ENCODE measurements around the gene PTX3. TPM values are rescaled to one million over a fixed set of nuclear protein-coding genes. Genes with fewer than 3 reads are reported as not detected.

Gene PTX3
- total RNA-seq, 1 donor from 2014 or later, result 3.2 TPM

- intact Hi-C loops (cut with DNase I), result no loop called here
- ATAC-seq, result no peak
- no peaks in the 10 kb centered on the region for H3K36me3 ChIP-seq
Observed at GRCh38 chr3:157471064-157471463, 34.4 kb downstream of the PTX3 start.

GRCh38 chr3:157472648-157473047, 36.0 kb downstream of the PTX3 start:
- intact Hi-C loops (cut with DNase I), result no loop called here
- ATAC-seq, result no peak
- Histone ChIP-seq H3K4me1 (no peaks in the 10 kb centered on the region), H3K4me3 (no peak overlapping the region), H3K36me3 (no peaks in the 10 kb centered on the region), H3K27ac (no peak overlapping the region), H3K9me3 (no peaks in the 10 kb centered on the region), H3K27me3 (ENCODE audit: low read depth) (no peaks in the 10 kb centered on the region)
- no peak for TF ChIP-seq CTCF (IDR thresholded peaks at IDR 0.05)
- no peak for DNase-seq

More at GRCh38 chr3:157471064-157471463, 34.4 kb downstream of the PTX3 start:
- Histone ChIP-seq H3K4me1 (no peaks in the 10 kb centered on the region), H3K27me3 (ENCODE audit: low read depth) (no peaks in the 10 kb centered on the region), H3K9me3 (no peaks in the 10 kb centered on the region), H3K27ac (no peak overlapping the region), H3K4me3 (no peak overlapping the region)
- no peak for TF ChIP-seq CTCF (IDR thresholded peaks at IDR 0.05)
- no peak for DNase-seq

- Histone ChIP-seq H3K4me3 (no peak overlapping the region), H3K27ac (no peak overlapping the region), H3K4me1 (no peaks in the 10 kb centered on the region), H3K36me3 (no peaks in the 10 kb centered on the region), H3K27me3 (ENCODE audit: low read depth) (no peaks in the 10 kb centered on the region), H3K9me3 (no peaks in the 10 kb centered on the region)
- intact Hi-C loops (cut with DNase I), result no loop called here
- no peak for ATAC-seq
- no peak for DNase-seq
- no peak for TF ChIP-seq CTCF (IDR thresholded peaks at IDR 0.05)
Observed at GRCh38 chr3:157475921-157476414, 39.3 kb downstream of the PTX3 start.

GRCh38 chr3:157477441-157477840, 40.8 kb downstream of the PTX3 start:
- intact Hi-C loops (cut with DNase I), result no loop called here
- Histone ChIP-seq H3K27me3 (ENCODE audit: low read depth) (no peaks in the 10 kb centered on the region), H3K4me3 (no peak overlapping the region), H3K36me3 (no peaks in the 10 kb centered on the region), H3K9me3 (no peaks in the 10 kb centered on the region), H3K4me1 (no peaks in the 10 kb centered on the region), H3K27ac (no peak overlapping the region)
- ATAC-seq, result no peak
- TF ChIP-seq CTCF (IDR thresholded peaks at IDR 0.05), result no peak
- DNase-seq, result no peak

GRCh38 chr3:157479464-157480243, 43.0 kb downstream of the PTX3 start:
- H3K27ac ChIP-seq, result no peak overlapping the region
- no peak for ATAC-seq
- H3K27me3 ChIP-seq (ENCODE audit: low read depth), result no peaks in the 10 kb centered on the region
- no peaks in the 10 kb centered on the region for H3K4me1 ChIP-seq
- H3K4me3 ChIP-seq, result no peak overlapping the region
- no peaks in the 10 kb centered on the region for H3K36me3 ChIP-seq
- DNase-seq, result no peak
- no peak for TF ChIP-seq CTCF (IDR thresholded peaks at IDR 0.05)
- intact Hi-C loops (cut with DNase I), result no loop called here
- H3K9me3 ChIP-seq, result no peaks in the 10 kb centered on the region

Data from lower lobe of right lung (tissue), 2 donors.